WTC11 (cell line): ENCODE data around the gene COG1.

ENCODE experiments used
- CBFB ChIP-seq: sonication (generic); formaldehyde crosslinking; IDR thresholded peaks from 2 replicates; pipeline ENCODE4 v1.8.1; 2022; ENCODE audit warnings: mild to moderate bottlenecking, low read depth, missing genetic modification reagents
- CREB1 ChIP-seq: sonication (generic); formaldehyde crosslinking; IDR thresholded peaks from 2 replicates; pipeline ENCODE4 v1.8.0; 2023; ENCODE audit warnings: mild to moderate bottlenecking, missing genetic modification reagents
- ELF4 ChIP-seq: sonication (generic); formaldehyde crosslinking; IDR thresholded peaks from 2 replicates; pipeline ENCODE4 v1.8.1; 2022; ENCODE audit warnings: low read depth, mild to moderate bottlenecking, moderate library complexity, missing genetic modification reagents
- FOXK1 ChIP-seq: sonication (generic); formaldehyde crosslinking; IDR thresholded peaks from 2 replicates; pipeline ENCODE4 v1.8.0; 2022; ENCODE audit warnings: mild to moderate bottlenecking, moderate library complexity, missing genetic modification reagents
- FOXP1 ChIP-seq: sonication (generic); formaldehyde crosslinking; IDR thresholded peaks from 2 replicates; pipeline ENCODE4 v1.8.0; 2022; ENCODE audit warnings: missing genetic modification reagents, mild to moderate bottlenecking, moderate library complexity, borderline replicate concordance
- MAX ChIP-seq: sonication (generic); formaldehyde crosslinking; IDR thresholded peaks from 2 replicates; pipeline ENCODE4 v1.8.0; 2022; ENCODE audit warnings: mild to moderate bottlenecking, missing genetic modification reagents
- SP1 ChIP-seq: sonication (generic); formaldehyde crosslinking; conservative IDR thresholded peaks from 2 replicates; pipeline ENCODE4 v1.8.1; 2022; ENCODE audit warnings: missing genetic modification reagents
- TEAD4 ChIP-seq: sonication (generic); formaldehyde crosslinking; IDR thresholded peaks from 2 replicates; pipeline ENCODE4 v1.8.0; 2022; ENCODE audit warnings: mild to moderate bottlenecking, missing genetic modification reagents
- TP53 ChIP-seq: sonication (generic); formaldehyde crosslinking; IDR thresholded peaks from 2 replicates; pipeline ENCODE4 v1.8.1; 2023; ENCODE audit warnings: mild to moderate bottlenecking, missing genetic modification reagents
- USF1 ChIP-seq: sonication (generic); formaldehyde crosslinking; IDR thresholded peaks from 2 replicates; pipeline ENCODE4 v1.8.0; 2022; ENCODE audit warnings: mild to moderate bottlenecking, missing genetic modification reagents
- TF ChIP-seq, protein P1 (sequence below): fragments of 200-600 bp; IDR thresholded peaks from 2 replicates; pipeline ENCODE4 v1.8.0; 2022; ENCODE audit warnings: antibody characterized with exemption
- TF ChIP-seq, protein P2 (sequence below): sonication (generic); formaldehyde crosslinking; IDR thresholded peaks from 2 replicates; pipeline ENCODE4 v1.8.1; 2022; ENCODE audit warnings: low read depth, missing genetic modification reagents, borderline replicate concordance
- TF ChIP-seq, protein P3 (sequence below): sonication (generic); formaldehyde crosslinking; IDR thresholded peaks from 2 replicates; pipeline ENCODE4 v1.8.1; 2023; ENCODE audit warnings: mild to moderate bottlenecking, missing genetic modification reagents

DNA sequence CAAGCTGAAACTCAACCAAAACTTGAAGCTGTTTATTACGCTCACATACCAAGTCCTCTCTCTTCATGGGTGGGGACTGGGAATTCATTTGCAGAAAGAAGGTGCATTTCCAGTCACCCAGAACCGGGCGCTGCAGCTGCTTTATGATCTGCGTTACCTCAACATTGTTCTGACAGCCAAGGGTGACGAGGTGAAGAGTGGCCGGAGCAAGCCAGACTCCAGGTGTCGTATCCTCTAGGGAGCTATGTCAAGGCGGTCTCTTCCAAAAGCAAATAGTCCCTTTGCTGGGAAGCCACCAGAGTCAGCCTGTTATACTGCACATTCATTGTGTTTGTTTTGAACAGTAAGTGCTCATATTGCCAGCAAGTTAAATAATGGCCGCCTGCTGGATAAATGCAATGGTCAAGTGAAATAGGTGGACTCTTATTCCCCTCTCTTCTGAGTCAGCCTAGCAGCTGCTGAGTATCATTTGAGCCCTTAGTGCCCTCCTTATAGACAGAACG lies 12.7 kb downstream of the COG1 start:
- TF ChIP-seq, protein P1, sequence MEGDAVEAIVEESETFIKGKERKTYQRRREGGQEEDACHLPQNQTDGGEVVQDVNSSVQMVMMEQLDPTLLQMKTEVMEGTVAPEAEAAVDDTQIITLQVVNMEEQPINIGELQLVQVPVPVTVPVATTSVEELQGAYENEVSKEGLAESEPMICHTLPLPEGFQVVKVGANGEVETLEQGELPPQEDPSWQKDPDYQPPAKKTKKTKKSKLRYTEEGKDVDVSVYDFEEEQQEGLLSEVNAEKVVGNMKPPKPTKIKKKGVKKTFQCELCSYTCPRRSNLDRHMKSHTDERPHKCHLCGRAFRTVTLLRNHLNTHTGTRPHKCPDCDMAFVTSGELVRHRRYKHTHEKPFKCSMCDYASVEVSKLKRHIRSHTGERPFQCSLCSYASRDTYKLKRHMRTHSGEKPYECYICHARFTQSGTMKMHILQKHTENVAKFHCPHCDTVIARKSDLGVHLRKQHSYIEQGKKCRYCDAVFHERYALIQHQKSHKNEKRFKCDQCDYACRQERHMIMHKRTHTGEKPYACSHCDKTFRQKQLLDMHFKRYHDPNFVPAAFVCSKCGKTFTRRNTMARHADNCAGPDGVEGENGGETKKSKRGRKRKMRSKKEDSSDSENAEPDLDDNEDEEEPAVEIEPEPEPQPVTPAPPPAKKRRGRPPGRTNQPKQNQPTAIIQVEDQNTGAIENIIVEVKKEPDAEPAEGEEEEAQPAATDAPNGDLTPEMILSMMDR, result no peak
- TF ChIP-seq CBFB (CRISPR knock-in tag), result no peak
- TF ChIP-seq, protein P2, sequence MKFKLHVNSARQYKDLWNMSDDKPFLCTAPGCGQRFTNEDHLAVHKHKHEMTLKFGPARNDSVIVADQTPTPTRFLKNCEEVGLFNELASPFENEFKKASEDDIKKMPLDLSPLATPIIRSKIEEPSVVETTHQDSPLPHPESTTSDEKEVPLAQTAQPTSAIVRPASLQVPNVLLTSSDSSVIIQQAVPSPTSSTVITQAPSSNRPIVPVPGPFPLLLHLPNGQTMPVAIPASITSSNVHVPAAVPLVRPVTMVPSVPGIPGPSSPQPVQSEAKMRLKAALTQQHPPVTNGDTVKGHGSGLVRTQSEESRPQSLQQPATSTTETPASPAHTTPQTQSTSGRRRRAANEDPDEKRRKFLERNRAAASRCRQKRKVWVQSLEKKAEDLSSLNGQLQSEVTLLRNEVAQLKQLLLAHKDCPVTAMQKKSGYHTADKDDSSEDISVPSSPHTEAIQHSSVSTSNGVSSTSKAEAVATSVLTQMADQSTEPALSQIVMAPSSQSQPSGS, result no peak
- no peak for TF ChIP-seq SP1 (CRISPR knock-in tag)
- TF ChIP-seq TP53, result no peak
- no peak for TF ChIP-seq MAX (CRISPR knock-in tag)
- TF ChIP-seq TEAD4 (CRISPR knock-in tag), result no peak
- TF ChIP-seq USF1, result no peak
- TF ChIP-seq ELF4 (CRISPR knock-in tag), result no peak
- TF ChIP-seq, protein P3, sequence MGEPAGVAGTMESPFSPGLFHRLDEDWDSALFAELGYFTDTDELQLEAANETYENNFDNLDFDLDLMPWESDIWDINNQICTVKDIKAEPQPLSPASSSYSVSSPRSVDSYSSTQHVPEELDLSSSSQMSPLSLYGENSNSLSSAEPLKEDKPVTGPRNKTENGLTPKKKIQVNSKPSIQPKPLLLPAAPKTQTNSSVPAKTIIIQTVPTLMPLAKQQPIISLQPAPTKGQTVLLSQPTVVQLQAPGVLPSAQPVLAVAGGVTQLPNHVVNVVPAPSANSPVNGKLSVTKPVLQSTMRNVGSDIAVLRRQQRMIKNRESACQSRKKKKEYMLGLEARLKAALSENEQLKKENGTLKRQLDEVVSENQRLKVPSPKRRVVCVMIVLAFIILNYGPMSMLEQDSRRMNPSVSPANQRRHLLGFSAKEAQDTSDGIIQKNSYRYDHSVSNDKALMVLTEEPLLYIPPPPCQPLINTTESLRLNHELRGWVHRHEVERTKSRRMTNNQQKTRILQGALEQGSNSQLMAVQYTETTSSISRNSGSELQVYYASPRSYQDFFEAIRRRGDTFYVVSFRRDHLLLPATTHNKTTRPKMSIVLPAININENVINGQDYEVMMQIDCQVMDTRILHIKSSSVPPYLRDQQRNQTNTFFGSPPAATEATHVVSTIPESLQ (CRISPR knock-in tag), result no peak
- TF ChIP-seq FOXP1 (CRISPR knock-in tag), result no peak
- no peak for TF ChIP-seq FOXK1
- TF ChIP-seq CREB1 (CRISPR knock-in tag), result no peak
